GM23338 (cell line): ENCODE results near the gene TNF. TPM values are rescaled to one million over a fixed set of nuclear protein-coding genes. Genes with fewer than 3 reads are reported as not detected.

Experiments
- ATAC-seq: fragments of 200-7000 bp; cut with Tn5 transposase; 3 replicates; pipeline ENCODE4 v1.9.1; 2020
- DNase-seq: peaks from one replicate; pipeline ENCODE4 v3.0.0-alpha.2; 2015; ENCODE audit warnings: low spot score
- H2AFZ ChIP-seq: fragments of 200-600 bp; sonication (generic); 2 replicates; pipeline ENCODE4 v1.8.0; 2016; ENCODE audit warnings: antibody characterized with exemption, mild to moderate bottlenecking, moderate library complexity
- H3F3A ChIP-seq: fragments of 200-600 bp; sonication (generic); replicated peaks from 2 replicates; pipeline ENCODE4 v1.8.0; 2017; ENCODE audit warnings: antibody characterized with exemption, mixed run types, low read depth
- H3K27ac ChIP-seq: fragments of 200-600 bp; sonication (generic); 2 replicates; pipeline ENCODE4 v1.6.1; 2016; ENCODE audit warnings: low read depth
- H3K27me3 ChIP-seq: fragments of 200-600 bp; sonication (generic); 2 replicates; pipeline ENCODE4 v1.8.0; 2016; ENCODE audit warnings: mild to moderate bottlenecking, mixed run types, moderate library complexity; ENCODE audit not compliant: insufficient read depth
- H3K36me3 ChIP-seq: fragments of 200-600 bp; sonication (generic); 2 replicates; pipeline ENCODE4 v1.8.0; 2016; ENCODE audit warnings: mild to moderate bottlenecking; ENCODE audit not compliant: insufficient read depth
- H3K4me1 ChIP-seq: fragments of 200-600 bp; sonication (generic); 2 replicates; pipeline ENCODE4 v1.8.0; 2016; ENCODE audit warnings: mild to moderate bottlenecking, moderate library complexity; ENCODE audit not compliant: insufficient read depth
- H3K4me2 ChIP-seq: fragments of 200-600 bp; sonication (generic); 2 replicates; pipeline ENCODE4 v1.7.1; 2017; ENCODE audit warnings: mixed run types
- H3K4me3 ChIP-seq: fragments of 200-600 bp; sonication (generic); 2 replicates; pipeline ENCODE4 v1.6.1; 2016; ENCODE audit warnings: mixed run types
- H3K79me2 ChIP-seq: fragments of 200-600 bp; sonication (generic); replicated peaks from 2 replicates; pipeline ENCODE4 v1.8.0; 2017; ENCODE audit warnings: mild to moderate bottlenecking; ENCODE audit not compliant: insufficient read depth
- H3K9me2 ChIP-seq: fragments of 200-600 bp; sonication (generic); 2 replicates; pipeline ENCODE4 v1.8.0; 2017; ENCODE audit not compliant: insufficient read depth
- H4K20me1 ChIP-seq: fragments of 200-600 bp; sonication (generic); replicated peaks from 2 replicates; pipeline ENCODE4 v1.8.0; 2017; ENCODE audit warnings: mild to moderate bottlenecking; ENCODE audit not compliant: insufficient read depth
- H3K27ac Mint-ChIP-seq: 2 replicates; pipeline ENCODE4 v1.8.0; 2020; ENCODE audit warnings: inconsistent platforms, mild to moderate bottlenecking, moderate library complexity, mixed read lengths
- H3K27me3 Mint-ChIP-seq: 3 replicates; pipeline ENCODE4 v1.8.0; 2022; ENCODE audit warnings: low read depth, mild to moderate bottlenecking, moderate library complexity, mixed read lengths, inconsistent platforms; ENCODE audit not compliant: insufficient read depth, poor library complexity
- H3K36me3 Mint-ChIP-seq: 3 replicates; pipeline ENCODE4 v1.8.0; 2021; ENCODE audit warnings: low read depth, mild to moderate bottlenecking, inconsistent platforms, moderate library complexity, mixed read lengths
- H3K4me1 Mint-ChIP-seq: 3 replicates; pipeline ENCODE4 v1.8.0; 2020; ENCODE audit warnings: mild to moderate bottlenecking, inconsistent platforms, mixed read lengths
- H3K4me3 Mint-ChIP-seq: 3 replicates; pipeline ENCODE4 v1.8.0; 2021; ENCODE audit warnings: moderate library complexity, mild to moderate bottlenecking, inconsistent platforms, mixed read lengths
- H3K9me3 Mint-ChIP-seq: 3 replicates; pipeline ENCODE4 v1.8.0; 2020; ENCODE audit warnings: moderate library complexity, mild to moderate bottlenecking, inconsistent platforms, mixed read lengths
- CREB1 ChIP-seq: fragments of 250-450 bp; sonication (Bioruptor Pico); IDR thresholded peaks from 2 replicates; pipeline ENCODE4 v1.5.0; 2020; ENCODE audit warnings: low read depth, mild to moderate bottlenecking, moderate library complexity
- NANOG ChIP-seq: IDR thresholded peaks from 2 replicates; pipeline ENCODE4 v1.6.1; 2016; ENCODE audit warnings: antibody characterized with exemption, borderline replicate concordance
- POLR2AphosphoS5 ChIP-seq: IDR thresholded peaks from 2 replicates; pipeline ENCODE4 v1.6.1; 2016; ENCODE audit warnings: antibody characterized with exemption, low read depth
- ZNF114 ChIP-seq: fragments of 250-450 bp; sonication (Bioruptor Pico); IDR thresholded peaks from 2 replicates; pipeline ENCODE4 v1.5.0; 2020; ENCODE audit warnings: mild to moderate bottlenecking, moderate library complexity
- ZNF462 ChIP-seq: fragments of 250-450 bp; sonication (Bioruptor Pico); IDR thresholded peaks from 2 replicates; pipeline ENCODE4 v1.5.0; 2020; ENCODE audit warnings: mild to moderate bottlenecking, moderate library complexity
- polyA plus RNA-seq: library from polyadenylated mRNA; unstranded; fragments of >200 nt; fragmentation: Nextera tagmentation; extraction: Ambion mirVana; gene quantifications from 2 replicates; pipeline ENCODE4 v1.2.1, GENCODE V29; 2016
- total RNA-seq: library from RNA; depleted of rRNA; stranded (reverse); fragments of >200 nt; shearing (Covaris generic); gene quantifications from 2 replicates; pipeline ENCODE4 v1.2.3, GENCODE V29; 2014

The TNF gene
- total and polyA plus RNA-seq, 2 experiments from 2014 or later = 0.11 TPM; not detected in 1

- TF ChIP-seq ZNF462 (no peak), POLR2AphosphoS5 (no peak), NANOG (no peak)
These were observed 41.6 kb downstream of the TNF start (continued) for GRCh38 chr6:31617010-31617409.

GRCh38 chr6:31619805-31620585, 44.6 kb downstream of the TNF start:
- peak; percentile 86 for TF ChIP-seq CREB1
- TF ChIP-seq POLR2AphosphoS5 = peak; percentile 90
- no peak for TF ChIP-seq ZNF114
- Mint-ChIP-seq H3K27me3 (peaks cover 16% of the 10 kb centered on the region), H3K4me1 (peaks cover 27% of the 10 kb centered on the region), H3K27ac (peak overlapping the region; percentile 100), H3K4me3 (peak overlapping the region; percentile 94), H3K9me3 (peaks cover 6% of the 10 kb centered on the region), H3K36me3 (peaks cover 48% of the 10 kb centered on the region)
- peaks cover 33% of the 10 kb centered on the region for H3K4me1 ChIP-seq
- DNase-seq (peak; percentile 99), ATAC-seq (peak; percentile 86)
- no peaks in the 10 kb centered on the region for H3K9me2 ChIP-seq
- peak overlapping the region; percentile 59 for H3K4me2 ChIP-seq
- peak overlapping the region; percentile 47 for H3K4me3 ChIP-seq
- H3F3A ChIP-seq = peaks cover 20% of the 10 kb centered on the region; the same call in 1 of the 2 replicates
- peaks cover 25% of the 10 kb centered on the region for H3K36me3 ChIP-seq
- no peaks in the 10 kb centered on the region for H3K27me3 ChIP-seq
- H3K79me2 ChIP-seq = peaks cover 38% of the 10 kb centered on the region
- peak overlapping the region; percentile 95 for H3K27ac ChIP-seq
- H2AFZ ChIP-seq = no peak overlapping the region
- peaks cover 24% of the 10 kb centered on the region for H4K20me1 ChIP-seq
